ENCODE measurements around the gene NME3.

GRCh38 chr16:1744338-1744840 lies 27.0 kb downstream of the NME3 start:
- TF ChIP-seq CTCF (IDR thresholded peaks at IDR 0.05) = no peak
- TF ChIP-seq POLR2A (IDR thresholded peaks at IDR 0.05) = no peak

All from Peyer's patch (tissue), 4 donors.